ENCODE data around the gene VWA2.

DNA sequence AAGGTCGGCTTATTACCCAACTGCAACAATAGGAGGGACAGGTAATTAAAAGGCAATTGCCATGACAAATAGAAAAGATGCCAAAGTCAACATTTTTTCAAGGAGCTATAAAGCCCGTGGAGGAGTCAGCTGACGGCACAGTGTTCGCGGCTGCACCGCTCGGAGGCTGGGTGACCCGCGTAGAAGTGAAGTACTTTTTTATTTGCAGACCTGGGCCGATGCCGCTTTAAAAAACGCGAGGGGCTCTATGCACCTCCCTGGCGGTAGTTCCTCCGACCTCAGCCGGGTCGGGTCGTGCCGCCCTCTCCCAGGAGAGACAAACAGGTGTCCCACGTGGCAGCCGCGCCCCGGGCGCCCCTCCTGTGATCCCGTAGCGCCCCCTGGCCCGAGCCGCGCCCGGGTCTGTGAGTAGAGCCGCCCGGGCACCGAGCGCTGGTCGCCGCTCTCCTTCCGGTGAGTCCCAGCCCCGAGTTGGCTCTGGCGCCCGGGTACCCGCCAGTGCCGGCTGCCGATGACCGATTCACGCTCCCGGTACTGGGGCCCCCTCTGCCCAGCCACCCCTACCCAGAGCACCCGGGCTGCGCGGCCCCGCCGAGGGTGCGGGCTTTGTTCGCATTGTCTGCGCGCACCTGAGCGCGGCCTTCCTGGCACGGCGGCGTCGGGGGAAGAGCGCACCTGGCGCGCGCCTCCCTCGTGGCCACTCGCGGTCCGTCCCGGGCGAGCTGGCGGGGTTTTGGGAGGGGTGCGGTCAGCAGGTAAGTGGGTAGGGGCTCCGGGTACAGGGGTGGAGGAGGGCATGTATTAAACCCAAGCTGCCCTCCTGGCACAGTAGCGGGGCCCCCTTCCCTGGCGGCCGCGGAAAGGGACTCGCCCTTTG is at the start of gene VWA2:
- TF ChIP-seq GATA3 (IDR thresholded peaks at IDR 0.05; ENCODE audit: low read depth, low read length) (no peak), GATA2 (IDR thresholded peaks at IDR 0.05; ENCODE audit: low read depth, low read length) (no peak)

Measured in SH-SY5Y (cell line).